Tibial artery (tissue), 4 donors: ENCODE results near the gene PRR5L.

Experiments used
- DNase-seq, 2 donors: peaks; one replicate each; pipeline ENCODE4 v3.0.0-alpha.2; 2019
- H3K27ac ChIP-seq, 2 donors: fragments of 200-600 bp; sonication (generic) in 1 of 2; 1 replicate in 1 of 2; 2 replicates in 1 of 2; pipeline ENCODE4 v1.5.1; 2018 to 2019; ENCODE audit warnings: mild to moderate bottlenecking in 1 of 2
- H3K27me3 ChIP-seq, 2 donors: fragments of 200-600 bp; sonication (generic) in 1 of 2; one replicate each; pipeline versions ENCODE4 v1.5.1 to v1.6.0; 2016 to 2019
- H3K36me3 ChIP-seq, 3 donors: fragments of 200-600 bp; sonication (generic) in 2 of 3; one replicate each; pipeline ENCODE4 v1.5.1; 2016 to 2019; ENCODE audit warnings: mild to moderate bottlenecking in 2 of 3
- H3K4me1 ChIP-seq, 4 donors: fragments of 200-600 bp; sonication (generic) in 2 of 4; 1 replicate in 3 of 4; 2 replicates in 1 of 4; pipeline ENCODE4 v1.5.1; 2016 to 2019
- H3K4me3 ChIP-seq, 2 donors: fragments of 200-600 bp; sonication (generic) in 1 of 2; 1 replicate in 1 of 2; 2 replicates in 1 of 2; pipeline ENCODE4 v1.5.1; 2018 to 2019; ENCODE audit warnings: mild to moderate bottlenecking in 2 of 2
- H3K9me3 ChIP-seq, 3 donors: fragments of 200-600 bp; sonication (generic) in 1 of 3; one replicate each; pipeline ENCODE4 v1.5.1; 2016 to 2019
- intact Hi-C: fragments of 100-400 bp; cut with DNase I; formaldehyde crosslinking; loops from one replicate; pipeline ENCODE4 v1.15.0; 2023; ENCODE audit warnings: low total_unique reads
- TF ChIP-seq, protein P1 (sequence below), 2 experiments: fragments of 200-600 bp in 1 of 2; fragments of 450-650 bp in 1 of 2; IDR thresholded peaks; one replicate each; pipeline ENCODE4 v1.5.1; 2017 to 2019; ENCODE audit warnings: antibody characterized with exemption in 2 of 2, mild to moderate bottlenecking in 1 of 2, moderate library complexity in 1 of 2

The PRR5L gene

DNA sequence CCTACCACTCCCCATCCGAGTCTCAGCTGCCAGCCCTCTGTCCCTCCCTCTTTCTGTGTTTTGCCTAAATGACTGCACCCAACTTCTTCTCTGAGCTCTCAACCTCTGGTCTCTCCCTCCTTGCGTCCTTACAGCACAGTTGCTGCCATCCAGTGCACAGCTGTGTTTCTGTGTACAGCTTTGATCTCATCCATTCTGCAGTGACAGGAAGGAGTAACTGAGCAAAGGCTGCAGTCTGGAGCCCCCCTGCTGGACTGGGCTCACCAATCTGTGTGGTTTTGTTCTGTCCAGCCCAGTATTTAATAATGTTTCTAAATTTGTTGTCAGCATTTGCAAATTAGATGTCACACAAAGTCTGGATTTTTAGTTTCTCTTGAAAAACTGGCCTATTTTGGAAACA lies 43.8 kb downstream of the PRR5L start:
- no peak overlapping the region for H3K4me3 ChIP-seq
- TF ChIP-seq, protein P1, sequence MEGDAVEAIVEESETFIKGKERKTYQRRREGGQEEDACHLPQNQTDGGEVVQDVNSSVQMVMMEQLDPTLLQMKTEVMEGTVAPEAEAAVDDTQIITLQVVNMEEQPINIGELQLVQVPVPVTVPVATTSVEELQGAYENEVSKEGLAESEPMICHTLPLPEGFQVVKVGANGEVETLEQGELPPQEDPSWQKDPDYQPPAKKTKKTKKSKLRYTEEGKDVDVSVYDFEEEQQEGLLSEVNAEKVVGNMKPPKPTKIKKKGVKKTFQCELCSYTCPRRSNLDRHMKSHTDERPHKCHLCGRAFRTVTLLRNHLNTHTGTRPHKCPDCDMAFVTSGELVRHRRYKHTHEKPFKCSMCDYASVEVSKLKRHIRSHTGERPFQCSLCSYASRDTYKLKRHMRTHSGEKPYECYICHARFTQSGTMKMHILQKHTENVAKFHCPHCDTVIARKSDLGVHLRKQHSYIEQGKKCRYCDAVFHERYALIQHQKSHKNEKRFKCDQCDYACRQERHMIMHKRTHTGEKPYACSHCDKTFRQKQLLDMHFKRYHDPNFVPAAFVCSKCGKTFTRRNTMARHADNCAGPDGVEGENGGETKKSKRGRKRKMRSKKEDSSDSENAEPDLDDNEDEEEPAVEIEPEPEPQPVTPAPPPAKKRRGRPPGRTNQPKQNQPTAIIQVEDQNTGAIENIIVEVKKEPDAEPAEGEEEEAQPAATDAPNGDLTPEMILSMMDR (IDR thresholded peaks at IDR 0.05), result no peak
- intact Hi-C loops, result no loop called here
- no peaks in the 10 kb centered on the region for H3K9me3 ChIP-seq
- H3K36me3 ChIP-seq, result no peaks in the 10 kb centered on the region
- no peak overlapping the region for H3K27ac ChIP-seq
- H3K4me1 ChIP-seq, result no peaks in the 10 kb centered on the region
- DNase-seq, result no peak
- H3K27me3 ChIP-seq, result peaks cover 0 to 17% of the 10 kb centered on the region in 2 donors

DNA sequence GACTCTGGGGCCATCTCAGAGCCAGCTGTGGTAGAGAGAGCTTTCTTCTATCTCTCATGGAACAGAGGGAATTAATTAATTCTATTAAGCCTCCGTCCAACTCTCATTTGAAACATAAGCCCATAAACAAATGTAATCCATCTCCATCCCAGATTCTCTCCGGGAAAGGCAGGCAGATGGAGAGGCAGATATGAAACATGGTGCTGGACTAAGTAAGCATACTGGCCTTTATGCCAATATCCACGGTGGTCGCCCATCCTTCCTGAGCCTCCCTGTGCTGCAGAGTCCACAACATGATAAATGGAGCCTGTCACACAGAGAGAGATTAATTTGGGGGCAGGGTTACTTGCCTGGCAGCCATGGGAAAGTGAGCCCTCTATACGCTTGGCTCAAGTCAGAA lies 44.8 kb downstream of the PRR5L start:
- Histone ChIP-seq H3K36me3 (no peaks in the 10 kb centered on the region), H3K4me1 (no peaks in the 10 kb centered on the region), H3K4me3 (no peak overlapping the region), H3K9me3 (no peaks in the 10 kb centered on the region), H3K27ac (no peak overlapping the region), H3K27me3 (peaks cover 0 to 17% of the 10 kb centered on the region in 2 donors)
- TF ChIP-seq, protein P1 (IDR thresholded peaks at IDR 0.05), result no peak
- intact Hi-C loops, result no loop called here
- DNase-seq, result no peak

DNA sequence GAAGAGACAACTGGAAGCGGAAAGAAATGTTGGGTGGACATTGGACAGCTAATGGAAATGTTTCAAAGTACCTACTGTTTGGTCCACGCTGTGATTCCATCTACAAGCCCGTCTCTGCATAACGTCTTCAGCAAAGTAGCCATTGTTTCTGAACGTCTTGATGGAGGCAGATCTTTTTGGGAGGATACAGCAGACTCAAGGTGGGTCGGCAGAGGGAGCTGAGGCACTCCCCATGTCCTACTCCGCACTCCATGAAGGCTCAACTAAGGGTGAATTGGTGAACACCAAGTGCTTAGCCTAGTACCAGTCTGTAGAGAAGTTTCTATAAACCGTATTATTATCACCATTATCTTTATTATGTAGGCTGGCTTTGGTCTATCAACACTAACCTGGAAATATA lies 45.8 kb downstream of the PRR5L start:
- Histone ChIP-seq H3K4me3 (no peak overlapping the region), H3K36me3 (no peaks in the 10 kb centered on the region), H3K27ac (no peak overlapping the region), H3K4me1 (no peaks in the 10 kb centered on the region), H3K9me3 (no peaks in the 10 kb centered on the region), H3K27me3 (peaks cover 0 to 17% of the 10 kb centered on the region in 2 donors)
- intact Hi-C loops, result no loop called here
- no peak for DNase-seq
- TF ChIP-seq, protein P1 (IDR thresholded peaks at IDR 0.05), result no peak

DNA sequence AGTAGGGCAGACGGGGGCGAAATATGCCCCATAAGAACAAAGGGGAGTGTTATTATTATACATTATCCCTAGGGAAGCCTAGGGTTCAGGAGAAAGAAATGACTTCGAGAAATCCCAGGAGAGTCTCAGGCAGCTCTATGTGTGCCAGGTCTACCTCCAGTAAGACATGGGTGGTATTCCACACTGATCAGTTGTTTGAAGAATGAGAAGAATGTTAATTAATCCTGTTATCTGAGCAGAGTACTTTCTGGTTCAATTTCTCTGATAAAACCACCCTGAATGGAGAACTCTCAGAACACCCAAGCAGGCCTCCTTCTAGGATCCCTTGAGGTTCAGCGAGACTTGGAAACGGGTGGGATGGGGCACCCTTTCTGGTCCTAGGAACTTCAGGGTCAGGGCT lies 46.2 kb downstream of the PRR5L start:
- intact Hi-C loops, result no loop called here
- no peak for DNase-seq
- H3K4me3 ChIP-seq, result no peak overlapping the region
- H3K9me3 ChIP-seq, result no peaks in the 10 kb centered on the region
- TF ChIP-seq, protein P1 (IDR thresholded peaks at IDR 0.05), result no peak
- H3K36me3 ChIP-seq, result no peaks in the 10 kb centered on the region
- H3K27me3 ChIP-seq, result peaks cover 0 to 17% of the 10 kb centered on the region in 2 donors
- H3K4me1 ChIP-seq, result no peaks in the 10 kb centered on the region
- H3K27ac ChIP-seq, result no peak overlapping the region

DNA sequence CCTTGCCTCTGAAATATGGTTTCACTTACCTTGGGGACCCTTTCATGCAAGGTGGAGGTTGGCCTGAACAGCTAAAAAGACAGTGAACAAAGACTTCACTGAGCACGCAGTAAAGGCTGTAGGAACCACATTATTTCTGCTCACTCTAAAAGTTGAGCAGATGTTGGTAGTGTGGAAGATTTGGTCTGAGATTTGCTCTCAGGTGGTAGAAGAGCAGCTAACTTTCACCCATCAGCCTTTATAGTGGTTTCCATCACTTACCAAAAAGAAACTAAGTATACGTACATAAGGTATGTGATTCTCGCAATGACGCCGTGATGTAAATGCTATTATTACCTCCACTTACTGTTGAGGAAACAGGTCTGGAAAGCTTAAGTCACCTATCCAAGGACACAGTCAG lies 47.3 kb downstream of the PRR5L start:
- TF ChIP-seq, protein P1 (IDR thresholded peaks at IDR 0.05), result no peak
- H3K36me3 ChIP-seq, result no peaks in the 10 kb centered on the region
- H3K27ac ChIP-seq, result no peak overlapping the region
- H3K4me3 ChIP-seq, result no peak overlapping the region
- no peaks in the 10 kb centered on the region for H3K4me1 ChIP-seq
- H3K9me3 ChIP-seq, result no peaks in the 10 kb centered on the region
- intact Hi-C loops, result no loop called here
- no peak for DNase-seq
- H3K27me3 ChIP-seq, result peaks cover 0 to 17% of the 10 kb centered on the region in 2 donors

DNA sequence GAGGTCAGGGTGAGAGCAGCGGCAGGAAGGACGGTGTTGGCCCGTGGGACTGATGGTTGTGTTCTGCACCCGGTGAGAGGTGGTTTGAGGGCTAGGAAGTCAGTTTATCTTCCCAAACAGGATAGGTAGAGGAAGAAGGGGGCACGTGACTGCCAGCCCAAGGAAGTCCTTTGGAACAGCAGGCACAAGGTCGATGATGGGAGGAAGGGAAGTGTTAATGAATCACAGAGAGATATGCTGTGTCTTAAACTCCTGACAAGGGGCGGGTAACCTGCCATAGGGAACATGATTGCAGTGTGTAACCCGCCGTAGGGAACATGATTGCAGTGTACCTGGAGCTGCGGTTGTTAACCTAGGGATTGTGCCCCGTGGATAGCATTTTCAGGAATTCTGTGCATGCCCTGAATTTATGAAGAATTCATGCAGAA lies 49.0 kb downstream of the PRR5L start:
- intact Hi-C loops, result no loop called here
- Histone ChIP-seq H3K27me3 (peaks cover 0 to 11% of the 10 kb centered on the region in 2 donors), H3K4me1 (no peaks in the 10 kb centered on the region), H3K9me3 (no peaks in the 10 kb centered on the region), H3K4me3 (no peak overlapping the region), H3K27ac (no peak overlapping the region), H3K36me3 (no peaks in the 10 kb centered on the region)
- TF ChIP-seq, protein P1 (IDR thresholded peaks at IDR 0.05), result no peak
- no peak for DNase-seq
